Progenitor cell of endocrine pancreas (in vitro differentiated cells): ENCODE results near the gene CCDC159. TPM values are rescaled to one million over a fixed set of nuclear protein-coding genes. Genes with fewer than 3 reads are reported as not detected.

Experiments
- DNase-seq: peaks from one replicate; pipeline ENCODE4 v3.0.0; 2021; ENCODE audit warnings: low spot score; ENCODE audit not compliant: unreplicated experiment
- H3K27ac Mint-ChIP-seq: 2 replicates; pipeline ENCODE4 v1.8.0; 2021; ENCODE audit warnings: mild to moderate bottlenecking, moderate library complexity, mixed read lengths
- H3K27me3 Mint-ChIP-seq: 2 replicates; pipeline ENCODE4 v1.8.0; 2021; ENCODE audit warnings: mixed read lengths
- H3K36me3 Mint-ChIP-seq: 2 replicates; pipeline ENCODE4 v1.8.0; 2022; ENCODE audit warnings: mixed read lengths; ENCODE audit not compliant: insufficient read depth
- H3K4me1 Mint-ChIP-seq: 2 replicates; pipeline ENCODE4 v1.8.0; 2021; ENCODE audit warnings: low read depth, mixed read lengths
- H3K4me3 Mint-ChIP-seq: 2 replicates; pipeline ENCODE4 v1.8.0; 2021; ENCODE audit warnings: low read depth, mild to moderate bottlenecking, moderate library complexity, mixed read lengths
- H3K9me3 Mint-ChIP-seq: 2 replicates; pipeline ENCODE4 v1.8.0; 2021; ENCODE audit warnings: low read depth, mixed read lengths
- total RNA-seq: library from RNA; stranded (reverse); gene quantifications from 2 replicates; pipeline ENCODE4 v1.2.1, GENCODE V29; 2021
- TF ChIP-seq, protein P1 (sequence below): fragments of 200-600 bp; sonication (generic); IDR thresholded peaks from one replicate; pipeline ENCODE4 v1.5.0; 2021; ENCODE audit warnings: antibody characterized with exemption, mild to moderate bottlenecking; ENCODE audit not compliant: unreplicated experiment

The CCDC159 gene
- total RNA-seq, 1 donor from 2014 or later, result 25.0 TPM

GRCh38 chr19:11364935-11365334 lies 18.6 kb downstream of the CCDC159 start:
- Mint-ChIP-seq H3K36me3 (peaks cover 2% of the 10 kb centered on the region), H3K4me1 (peaks cover 1% of the 10 kb centered on the region), H3K4me3 (no peak overlapping the region), H3K27ac (no peak overlapping the region), H3K27me3 (peaks cover 21% of the 10 kb centered on the region), H3K9me3 (no peaks in the 10 kb centered on the region)
- DNase-seq, result no peak
- TF ChIP-seq, protein P1, sequence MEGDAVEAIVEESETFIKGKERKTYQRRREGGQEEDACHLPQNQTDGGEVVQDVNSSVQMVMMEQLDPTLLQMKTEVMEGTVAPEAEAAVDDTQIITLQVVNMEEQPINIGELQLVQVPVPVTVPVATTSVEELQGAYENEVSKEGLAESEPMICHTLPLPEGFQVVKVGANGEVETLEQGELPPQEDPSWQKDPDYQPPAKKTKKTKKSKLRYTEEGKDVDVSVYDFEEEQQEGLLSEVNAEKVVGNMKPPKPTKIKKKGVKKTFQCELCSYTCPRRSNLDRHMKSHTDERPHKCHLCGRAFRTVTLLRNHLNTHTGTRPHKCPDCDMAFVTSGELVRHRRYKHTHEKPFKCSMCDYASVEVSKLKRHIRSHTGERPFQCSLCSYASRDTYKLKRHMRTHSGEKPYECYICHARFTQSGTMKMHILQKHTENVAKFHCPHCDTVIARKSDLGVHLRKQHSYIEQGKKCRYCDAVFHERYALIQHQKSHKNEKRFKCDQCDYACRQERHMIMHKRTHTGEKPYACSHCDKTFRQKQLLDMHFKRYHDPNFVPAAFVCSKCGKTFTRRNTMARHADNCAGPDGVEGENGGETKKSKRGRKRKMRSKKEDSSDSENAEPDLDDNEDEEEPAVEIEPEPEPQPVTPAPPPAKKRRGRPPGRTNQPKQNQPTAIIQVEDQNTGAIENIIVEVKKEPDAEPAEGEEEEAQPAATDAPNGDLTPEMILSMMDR, result no peak

DNA sequence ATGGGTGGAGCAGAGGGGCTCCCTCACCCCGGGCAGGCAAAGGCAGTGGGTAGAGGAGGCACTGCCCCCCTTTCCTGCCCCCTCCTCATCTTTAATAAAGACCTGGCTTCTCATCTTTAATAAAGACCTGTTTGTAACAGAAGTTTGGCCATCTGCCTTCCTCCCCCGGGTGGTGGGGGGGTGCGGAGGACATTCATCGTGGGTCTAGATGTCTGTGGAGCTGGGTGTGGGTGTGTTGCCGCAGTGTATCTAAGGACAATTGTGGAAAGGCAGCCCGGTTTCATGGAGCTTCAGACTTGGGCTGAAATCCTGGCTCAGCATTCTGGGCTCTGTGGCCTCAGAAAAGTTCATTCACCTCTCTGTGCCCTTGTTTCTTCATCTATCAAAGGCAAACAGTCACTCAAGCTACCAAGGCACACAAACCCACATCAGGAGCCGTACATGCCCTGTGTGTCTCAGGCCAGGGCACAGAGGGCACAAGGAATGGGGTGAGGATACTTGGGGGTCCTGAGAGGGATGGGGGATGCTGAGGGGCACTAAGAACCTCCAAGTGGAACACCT lies 19.3 kb downstream of the CCDC159 start:
- peaks cover 2% of the 10 kb centered on the region for H3K36me3 Mint-ChIP-seq
- peaks cover 1% of the 10 kb centered on the region for H3K4me1 Mint-ChIP-seq

GRCh38 chr19:11367528-11367927 lies 21.2 kb downstream of the CCDC159 start:
- H3K4me1 Mint-ChIP-seq, result no peaks in the 10 kb centered on the region
- H3K9me3 Mint-ChIP-seq, result no peaks in the 10 kb centered on the region
- H3K27ac Mint-ChIP-seq, result no peak overlapping the region
- H3K4me3 Mint-ChIP-seq, result no peak overlapping the region
- H3K36me3 Mint-ChIP-seq, result peaks cover 2% of the 10 kb centered on the region
- no peaks in the 10 kb centered on the region for H3K27me3 Mint-ChIP-seq
- TF ChIP-seq, protein P1, result no peak
- DNase-seq, result no peak

More for the DNA sequence above, 19.3 kb downstream of the CCDC159 start:
- Mint-ChIP-seq H3K27me3 (peaks cover 15% of the 10 kb centered on the region), H3K27ac (no peak overlapping the region), H3K4me3 (no peak overlapping the region), H3K9me3 (no peaks in the 10 kb centered on the region)
- TF ChIP-seq, protein P1, result no peak
- no peak for DNase-seq

GRCh38 chr19:11370744-11371143 lies 24.4 kb downstream of the CCDC159 start:
- peaks cover 5% of the 10 kb centered on the region for H3K4me1 Mint-ChIP-seq
- H3K27me3 Mint-ChIP-seq, result no peaks in the 10 kb centered on the region

GRCh38 chr19:11373166-11373884 lies 27.0 kb downstream of the CCDC159 start:
- peaks cover 3% of the 10 kb centered on the region for H3K36me3 Mint-ChIP-seq
- H3K27me3 Mint-ChIP-seq, result no peaks in the 10 kb centered on the region
- TF ChIP-seq, protein P1, result no peak
- peaks cover 7% of the 10 kb centered on the region for H3K4me1 Mint-ChIP-seq
- DNase-seq, result peak; percentile 37
- no peaks in the 10 kb centered on the region for H3K9me3 Mint-ChIP-seq
- H3K27ac Mint-ChIP-seq, result no peak overlapping the region
- no peak overlapping the region for H3K4me3 Mint-ChIP-seq

More at GRCh38 chr19:11370744-11371143, 24.4 kb downstream of the CCDC159 start:
- peaks cover 2% of the 10 kb centered on the region for H3K36me3 Mint-ChIP-seq
- H3K9me3 Mint-ChIP-seq, result no peaks in the 10 kb centered on the region
- DNase-seq, result no peak
- TF ChIP-seq, protein P1, result no peak
- H3K27ac Mint-ChIP-seq, result no peak overlapping the region
- H3K4me3 Mint-ChIP-seq, result no peak overlapping the region
